Adipose tissue (tissue), 3 donors: Measurements from ENCODE around the gene USP16. TPM values are rescaled to one million over a fixed set of nuclear protein-coding genes. Genes with fewer than 3 reads are reported as not detected.
"Not testable (repeated sequence)": the region's sequence is repeated elsewhere in the genome, so short reads cannot be mapped to it uniquely, and the experiment has no call there.

ENCODE experiments used
- H3K27ac ChIP-seq: one replicate; pipeline ENCODE4 v1.5.1; 2013; ENCODE audit warnings: low read depth, low read length
- WGBS, 3 donors: extraction: QIAGEN DNeasy Blood & Tissue Kit; methylation state at CpG; one replicate each; pipeline ENCODE4 v1.1.7; 2013; 5-methylcytosine and 5-hydroxymethylcytosine counted together
- polyA plus RNA-seq, 3 donors: library from polyadenylated mRNA; stranded (reverse); fragments of 200-250 nt; gene quantifications; one replicate each; pipeline ENCODE4 v1.2.3, GENCODE V29; 2013
- donor health status: healthy with polysubstance abuse.
- donor health status: Bipolar disorder and iron deficiency.
- donor health status: healthy.

USP16 gene
- polyA plus RNA-seq, 3 donors, result 21.0 to 31.7 (median 29.7) TPM

- 35 to 37% (median 36%) methylated on average over 47 to 50 of the region's 50 CpGs for WGBS, 3 donors
- not testable (repeated sequence) for H3K27ac ChIP-seq
These were observed 52.5 kb downstream of the USP16 start for GRCh38 chr21:29076731-29077640.

- WGBS, 3 donors, result 28 to 43% (median 28%) methylated on average over 6 of the region's 6 CpGs
These were observed 53.2 kb downstream of the USP16 start for GRCh38 chr21:29077651-29078090.

GRCh38 chr21:29078869-29079767, 54.6 kb downstream of the USP16 start:
- no peak overlapping the region for H3K27ac ChIP-seq
- 38 to 68% (median 54%) methylated on average over 8 of the region's 8 CpGs for WGBS, 3 donors

More at GRCh38 chr21:29077651-29078090, 53.2 kb downstream of the USP16 start:
- no peak overlapping the region for H3K27ac ChIP-seq

GRCh38 chr21:29080454-29080941, 56.0 kb downstream of the USP16 start:
- 38 to 48% (median 42%) methylated on average over 6 of the region's 6 CpGs for WGBS, 3 donors
- no peak overlapping the region for H3K27ac ChIP-seq

- H3K27ac ChIP-seq, result no peak overlapping the region
- 81 to 90% (median 86%) methylated on average over 3 of the region's 3 CpGs for WGBS, 3 donors
These were observed 57.8 kb downstream of the USP16 start for GRCh38 chr21:29082046-29082815.

GRCh38 chr21:29083306-29083705, 58.8 kb downstream of the USP16 start:
- no peak overlapping the region for H3K27ac ChIP-seq
- 88 to 97% (median 95%) methylated on average over 3 of the region's 3 CpGs for whole genome bisulfite sequencing, 3 donors

- no peak overlapping the region for H3K27ac ChIP-seq
- WGBS, 3 donors, result 36 to 51% (median 51%) methylated on average over 2 of the region's 2 CpGs
These were observed 59.9 kb downstream of the USP16 start for GRCh38 chr21:29084372-29084771.

- 80 to 90% (median 87%) methylated on average over 8 of the region's 8 CpGs for WGBS, 3 donors
- H3K27ac ChIP-seq, result no peak overlapping the region
These were observed 60.8 kb downstream of the USP16 start for GRCh38 chr21:29085106-29085752.

- 46 to 63% (median 59%) methylated on average over 1 of the region's 1 CpG for whole genome bisulfite sequencing, 3 donors
- H3K27ac ChIP-seq, result no peak overlapping the region
These were observed 66.6 kb downstream of the USP16 start for GRCh38 chr21:29091033-29091432.

GRCh38 chr21:29092102-29092959, 67.9 kb downstream of the USP16 start:
- 56 to 63% (median 62%) methylated on average over 9 of the region's 9 CpGs for WGBS, 3 donors
- no peak overlapping the region for H3K27ac ChIP-seq

- WGBS, 3 donors, result 61 to 88% (median 81%) methylated on average over 8 of the region's 8 CpGs
- no peak overlapping the region for H3K27ac ChIP-seq
These were observed 71.9 kb downstream of the USP16 start for GRCh38 chr21:29096218-29097015.

- no peak overlapping the region for H3K27ac ChIP-seq
- WGBS, 3 donors, result 74 to 80% (median 79%) methylated on average over 2 of the region's 2 CpGs
These were observed 73.7 kb downstream of the USP16 start for GRCh38 chr21:29098156-29098555.

- H3K27ac ChIP-seq, result no peak overlapping the region
- WGBS, 3 donors, result 94 to 96% (median 95%) methylated on average over 2 of the region's 2 CpGs
These were observed 78.4 kb downstream of the USP16 start for GRCh38 chr21:29102791-29103257.
